ENCODE measurements around the gene DENND4B. TPM values are rescaled to one million over a fixed set of nuclear protein-coding genes. Genes with fewer than 3 reads are reported as not detected.

Gene DENND4B
- total RNA-seq, 2 donors from 2014 or later: 98.0 to 130 TPM

- no peaks in the 10 kb centered on the region for H3K9me3 Mint-ChIP-seq
- H3K27ac Mint-ChIP-seq: no peak overlapping the region
- peaks cover 17% of the 10 kb centered on the region for H3K4me1 Mint-ChIP-seq
- H3K36me3 Mint-ChIP-seq (ENCODE audit: low read depth): peaks cover 21% of the 10 kb centered on the region
- no peaks in the 10 kb centered on the region for H3K27me3 Mint-ChIP-seq
- no peak overlapping the region for H3K4me3 Mint-ChIP-seq
- no peak for ATAC-seq (replicated peaks)
Observed at GRCh38 chr1:153880024-153880423, 66.5 kb downstream of the DENND4B start.

Other genes starting within 250 kb of the DENND4B start
- 100 to 1,000 TPM in 1 of 2 donors, 10 to 100 TPM in 1; 49.5 to 103 TPM for gene INTS3, start 218.7 kb downstream of the DENND4B start, total RNA-seq
- 1 to 10 TPM; 9.7 to 9.8 TPM for gene SLC27A3, start 171.3 kb downstream of the DENND4B start, total RNA-seq
- gene GATAD2B, start 23.7 kb downstream of the DENND4B start, total RNA-seq: 10 to 100 TPM; 47.8 to 51.1 TPM
- gene CRTC2, start 11.9 kb upstream of the DENND4B start, total RNA-seq: 100 to 1,000 TPM in 1 of 2 donors, 10 to 100 TPM in 1; 84.9 to 131 TPM
- gene SLC39A1, start 16.8 kb upstream of the DENND4B start, total RNA-seq: 100 to 1,000 TPM; 109 to 117 TPM
- 1 to 10 TPM; 7.4 to 9.3 TPM for gene CREB3L4, start 21.2 kb upstream of the DENND4B start, total RNA-seq
- 100 to 1,000 TPM in 1 of 2 donors, 10 to 100 TPM in 1; 89.7 to 167 TPM for gene JTB, start 31.0 kb upstream of the DENND4B start, total RNA-seq
- gene RAB13, start 39.6 kb upstream of the DENND4B start, total RNA-seq: under 1 TPM; 0.66 to 0.91 TPM
- gene RPS27, start 44.0 kb upstream of the DENND4B start, total RNA-seq: 1,000 to 10,000 TPM; 1,111 to 1,746 TPM
- under 1 TPM; 0.04 to 0.24 TPM for gene NUP210L, start 208.4 kb upstream of the DENND4B start, total RNA-seq
- 100 to 1,000 TPM; 370 to 607 TPM for gene TPM3, start 245.4 kb upstream of the DENND4B start, total RNA-seq